Fibroblast of peridontal ligament (primary cell): ENCODE results near the gene CD9.
A peak's percentile ranks its signal among the peaks of the same experiment; 100 is the strongest.

Experiments used
- DNase-seq: peaks from one replicate; pipeline ENCODE4 v3.0.0-alpha.2; 2010; ENCODE audit errors: extremely low read depth

The CD9 gene

GRCh38 chr12:6241495-6241894 lies 41.3 kb downstream of the CD9 start:
- no peak for DNase-seq

- DNase-seq = no peak
Observed at GRCh38 chr12:6249580-6249979, 49.4 kb downstream of the CD9 start.

- peak; percentile 27 for DNase-seq
Observed at GRCh38 chr12:6250343-6250742, 50.1 kb downstream of the CD9 start.

GRCh38 chr12:6253278-6253677 lies 53.1 kb downstream of the CD9 start:
- no peak for DNase-seq

- DNase-seq = no peak
Observed at GRCh38 chr12:6254491-6254890, 54.3 kb downstream of the CD9 start.

GRCh38 chr12:6257007-6257406 lies 56.8 kb downstream of the CD9 start:
- DNase-seq = no peak

- DNase-seq = no peak
Observed at GRCh38 chr12:6262211-6262610, 62.0 kb downstream of the CD9 start.

- no peak for DNase-seq
Observed at GRCh38 chr12:6262623-6263022, 62.4 kb downstream of the CD9 start.

GRCh38 chr12:6263931-6264330 lies 63.7 kb downstream of the CD9 start:
- no peak for DNase-seq

GRCh38 chr12:6264402-6265037 lies 64.3 kb downstream of the CD9 start:
- peak; percentile 26 for DNase-seq

- DNase-seq = no peak
Observed at GRCh38 chr12:6265038-6265405, 64.8 kb downstream of the CD9 start.

GRCh38 chr12:6266541-6266966 lies 66.4 kb downstream of the CD9 start:
- no peak for DNase-seq

- peak; percentile 75 for DNase-seq
Observed at GRCh38 chr12:6266971-6267721, 66.9 kb downstream of the CD9 start.

- peak; percentile 56 for DNase-seq
Observed at GRCh38 chr12:6268484-6269157, 68.4 kb downstream of the CD9 start.

GRCh38 chr12:6269986-6270385 lies 69.8 kb downstream of the CD9 start:
- no peak for DNase-seq

- DNase-seq = no peak
Observed at GRCh38 chr12:6271281-6271680, 71.1 kb downstream of the CD9 start.

GRCh38 chr12:6272300-6273204 lies 72.4 kb downstream of the CD9 start:
- DNase-seq = no peak

- no peak for DNase-seq
Observed at GRCh38 chr12:6273205-6273540, 73.0 kb downstream of the CD9 start.

GRCh38 chr12:6273541-6274230 lies 73.5 kb downstream of the CD9 start:
- no peak for DNase-seq

GRCh38 chr12:6274231-6275221 lies 74.3 kb downstream of the CD9 start:
- DNase-seq = no peak
